Suppressor macrophage (primary cell): ENCODE results near the gene HS1BP3.

ENCODE experiments used
- DNase-seq, 4 experiments: peaks; one replicate each; pipeline ENCODE4 v3.0.0-alpha.2; 2020 to 2022

The HS1BP3 gene

DNA sequence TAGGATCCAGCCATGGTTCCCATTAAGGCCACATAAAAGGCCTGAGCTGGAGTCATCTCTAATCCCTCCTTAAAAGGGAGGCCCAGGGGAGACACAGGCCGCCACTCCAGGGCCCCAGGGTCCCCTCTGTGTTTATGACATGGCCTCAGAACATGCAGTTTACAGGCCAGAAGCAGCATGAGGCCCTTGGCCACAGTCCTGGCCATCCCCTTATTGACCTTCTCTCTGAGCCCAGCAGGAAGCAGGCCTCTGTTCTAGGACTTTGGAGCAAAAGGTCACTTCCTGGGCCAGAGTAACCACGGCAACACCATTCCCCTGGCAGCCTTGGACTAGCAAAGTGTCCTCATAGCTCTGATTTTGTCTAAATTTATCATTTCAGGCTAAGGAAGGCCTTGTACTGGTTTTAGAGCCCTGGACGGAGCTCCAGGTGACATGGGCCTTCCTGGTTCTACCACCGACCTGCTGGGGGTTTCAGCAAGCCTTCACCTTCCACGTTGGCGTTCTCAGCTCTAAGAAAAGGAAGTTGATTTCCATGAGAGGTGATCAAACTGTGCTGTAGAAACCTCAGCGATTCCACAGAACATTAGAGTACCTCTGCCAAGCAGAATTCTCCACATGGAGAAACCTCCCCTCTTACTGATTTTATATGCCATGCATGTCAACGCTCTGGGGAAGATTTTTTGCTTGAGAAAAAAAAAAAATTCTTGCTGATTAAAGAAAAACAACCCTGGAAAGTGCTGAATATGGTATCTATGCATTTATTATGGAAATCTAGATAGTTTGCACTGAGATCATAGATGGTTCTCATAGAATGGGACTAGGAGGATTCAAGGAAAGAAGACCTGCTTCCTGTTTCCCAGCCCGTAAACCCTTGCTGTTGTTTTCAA, 53.7 kb downstream of the HS1BP3 start:
- DNase-seq = peak; percentile 45 to 80 (median 56)

DNA sequence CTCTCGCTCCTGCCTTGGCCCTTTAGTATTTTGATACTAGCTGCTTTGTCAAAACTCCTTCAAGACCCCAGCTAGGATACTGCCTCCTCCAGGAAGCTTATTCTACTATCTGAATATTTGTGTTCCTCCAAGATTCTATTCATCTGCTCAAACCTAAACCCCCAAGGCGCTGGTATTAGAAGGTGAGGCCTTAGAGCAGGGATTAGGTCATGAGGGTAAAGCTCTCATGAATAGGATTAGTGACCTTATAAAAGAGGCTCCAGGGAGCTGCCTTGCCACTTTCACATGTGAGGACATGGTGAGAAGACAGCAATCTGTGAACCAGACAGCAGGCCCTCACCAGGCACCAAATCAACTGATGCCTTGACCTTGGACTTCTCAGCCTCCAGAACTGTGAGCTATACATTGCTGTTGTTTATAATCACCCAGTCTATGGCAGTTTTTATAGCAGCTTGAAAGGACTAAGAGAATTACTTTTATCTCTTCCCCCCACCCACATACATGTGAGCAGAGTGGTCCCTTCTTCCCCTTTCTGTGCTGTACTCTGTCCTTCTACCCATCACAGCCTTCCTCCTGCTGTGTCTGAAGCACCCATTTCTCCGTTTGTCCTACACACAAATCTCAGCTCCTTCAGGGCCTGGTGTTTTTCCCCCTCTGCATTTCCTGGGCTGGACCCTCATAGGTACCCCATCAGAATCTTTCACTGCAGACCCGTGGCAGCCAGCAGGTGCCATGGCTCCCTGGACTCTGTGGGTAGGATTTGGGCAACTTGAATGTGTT, 54.5 kb downstream of the HS1BP3 start:
- peak in 1 of 4 experiments; percentile 36 for DNase-seq

DNA sequence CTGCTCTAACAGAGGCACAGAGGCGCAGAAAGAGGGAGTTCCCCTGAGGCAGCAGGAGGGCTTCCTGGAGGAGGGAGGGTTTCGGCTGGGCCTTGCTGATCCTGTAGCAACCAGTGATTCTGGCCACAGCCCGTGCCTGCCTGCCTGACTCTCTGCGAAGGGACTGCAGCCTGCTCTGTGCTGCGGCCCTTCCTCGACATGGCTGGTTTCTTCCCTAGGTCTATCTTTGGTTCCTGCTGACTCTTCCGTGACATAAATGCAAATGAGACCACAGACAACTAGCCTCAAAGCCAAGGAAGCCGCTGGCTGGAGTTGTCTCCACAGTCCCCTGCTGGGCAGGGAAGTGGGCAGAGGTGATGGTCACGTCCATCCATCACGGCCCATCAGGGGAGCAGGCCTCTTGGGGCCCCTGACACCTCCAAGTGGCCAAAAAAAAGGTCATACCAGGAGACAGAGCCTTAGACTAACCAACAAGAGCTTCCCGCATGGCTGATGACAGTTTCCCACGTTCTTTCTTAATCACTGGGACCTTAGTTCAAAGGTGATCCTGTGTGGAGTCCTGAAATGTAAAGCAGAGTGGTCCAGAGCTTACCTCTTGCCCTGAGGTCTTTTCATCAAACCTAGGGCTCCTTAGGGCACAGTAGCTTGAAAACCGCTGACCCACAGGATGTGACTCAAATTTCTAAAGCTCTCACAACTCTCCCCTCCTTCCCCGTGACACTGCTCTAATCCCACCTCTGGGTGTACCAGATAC, 55.3 kb downstream of the HS1BP3 start:
- DNase-seq = peak; percentile 83 to 91 (median 86)

DNA sequence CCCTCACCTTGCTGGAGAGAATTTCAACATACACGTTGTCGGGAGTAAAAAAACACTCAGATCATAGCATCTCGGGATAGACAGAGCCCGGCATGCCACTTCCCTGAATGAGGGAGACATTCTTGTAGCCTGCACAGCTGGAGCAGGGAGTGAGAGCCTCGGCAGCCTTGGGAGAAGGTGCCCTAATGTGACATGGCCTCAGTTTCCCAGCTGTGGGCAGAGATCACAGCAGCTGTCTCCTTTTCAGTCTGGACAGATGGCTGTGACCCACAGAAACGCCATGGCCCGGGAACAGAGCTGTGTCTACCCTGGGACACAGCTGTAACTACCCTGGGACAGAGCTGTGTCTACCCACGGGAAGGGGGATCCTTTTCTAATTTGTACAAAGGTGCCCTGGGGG, 55.9 kb downstream of the HS1BP3 start:
- DNase-seq = no peak

DNA sequence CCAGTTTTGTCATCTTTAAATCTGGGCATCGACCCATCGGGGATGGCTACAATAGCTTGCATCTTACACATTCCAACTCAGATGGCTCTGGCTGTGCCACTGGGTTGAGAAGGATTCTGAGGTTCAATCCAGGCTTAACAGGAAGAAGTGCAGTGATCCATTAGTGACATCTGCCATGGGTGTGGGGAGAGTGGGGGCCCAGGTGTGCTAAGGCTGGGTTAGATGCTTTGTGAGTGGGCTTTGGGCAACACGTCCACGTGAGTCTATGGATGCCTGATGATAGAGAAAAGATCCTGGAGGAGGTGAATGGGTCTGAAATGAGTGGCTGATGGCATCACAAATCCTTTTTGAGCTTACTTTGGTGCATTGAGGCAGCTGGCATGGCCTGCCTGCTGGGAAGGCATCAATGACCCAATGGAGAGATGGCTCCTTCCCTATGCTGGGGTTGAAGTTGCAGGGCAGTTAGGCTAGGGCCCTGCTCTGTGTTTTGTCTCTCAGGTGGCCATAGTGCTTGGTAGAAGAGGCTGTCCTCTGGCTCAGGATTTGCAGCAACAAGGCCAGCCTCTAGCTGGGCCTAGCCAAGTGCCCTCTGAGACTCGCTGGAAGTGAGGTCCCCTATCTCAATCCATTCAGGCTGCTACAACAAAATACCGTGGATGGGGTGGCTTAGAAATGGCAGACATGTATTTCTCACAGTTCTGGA, 56.7 kb downstream of the HS1BP3 start:
- no peak for DNase-seq

DNA sequence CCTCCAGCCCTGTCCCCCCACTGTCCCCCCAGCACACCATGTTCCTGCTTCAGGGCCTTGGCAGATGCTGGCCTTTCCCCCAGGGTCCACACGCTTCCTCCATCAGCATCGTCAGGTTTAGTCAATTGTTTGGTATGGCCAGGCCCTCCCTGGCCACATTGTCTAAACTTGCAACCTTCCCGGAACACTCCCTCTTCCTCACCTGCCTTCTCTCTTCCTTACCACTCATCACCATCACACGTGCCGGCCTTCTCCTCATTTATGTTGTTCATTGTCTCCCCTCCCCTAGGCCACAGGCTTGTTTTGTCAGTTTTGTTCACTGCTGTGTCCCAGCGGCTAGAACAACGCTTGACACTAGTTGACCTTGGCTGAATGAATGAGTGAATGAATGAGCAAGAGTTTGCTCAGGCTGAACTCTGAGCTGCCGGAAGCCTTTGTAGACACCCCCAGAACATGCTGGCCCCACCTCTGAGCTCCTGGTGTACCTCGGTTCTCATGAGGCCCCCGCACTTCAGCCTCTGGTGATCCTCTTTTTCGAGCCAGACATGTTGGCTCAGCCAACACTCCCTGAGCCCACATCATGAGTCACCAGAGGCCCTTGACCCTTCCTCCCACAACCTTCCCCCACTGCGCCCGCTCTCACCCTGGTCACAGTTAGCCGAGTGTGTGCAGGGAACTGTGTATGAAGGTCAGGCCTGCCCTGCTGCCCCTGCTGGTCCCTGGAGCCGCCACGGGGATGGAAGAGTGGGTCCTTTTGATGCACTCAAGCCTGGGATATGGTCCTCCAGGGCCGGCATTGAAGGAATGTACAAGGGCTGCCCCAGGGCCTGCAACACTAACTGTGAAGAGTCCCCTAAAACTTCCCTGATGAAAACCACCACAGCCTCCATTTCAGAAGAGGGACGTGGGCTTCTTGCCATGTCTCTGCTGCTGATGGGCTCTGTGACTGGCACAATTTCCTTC, 57.5 kb downstream of the HS1BP3 start:
- peak; percentile 90 to 96 (median 93) for DNase-seq

DNA sequence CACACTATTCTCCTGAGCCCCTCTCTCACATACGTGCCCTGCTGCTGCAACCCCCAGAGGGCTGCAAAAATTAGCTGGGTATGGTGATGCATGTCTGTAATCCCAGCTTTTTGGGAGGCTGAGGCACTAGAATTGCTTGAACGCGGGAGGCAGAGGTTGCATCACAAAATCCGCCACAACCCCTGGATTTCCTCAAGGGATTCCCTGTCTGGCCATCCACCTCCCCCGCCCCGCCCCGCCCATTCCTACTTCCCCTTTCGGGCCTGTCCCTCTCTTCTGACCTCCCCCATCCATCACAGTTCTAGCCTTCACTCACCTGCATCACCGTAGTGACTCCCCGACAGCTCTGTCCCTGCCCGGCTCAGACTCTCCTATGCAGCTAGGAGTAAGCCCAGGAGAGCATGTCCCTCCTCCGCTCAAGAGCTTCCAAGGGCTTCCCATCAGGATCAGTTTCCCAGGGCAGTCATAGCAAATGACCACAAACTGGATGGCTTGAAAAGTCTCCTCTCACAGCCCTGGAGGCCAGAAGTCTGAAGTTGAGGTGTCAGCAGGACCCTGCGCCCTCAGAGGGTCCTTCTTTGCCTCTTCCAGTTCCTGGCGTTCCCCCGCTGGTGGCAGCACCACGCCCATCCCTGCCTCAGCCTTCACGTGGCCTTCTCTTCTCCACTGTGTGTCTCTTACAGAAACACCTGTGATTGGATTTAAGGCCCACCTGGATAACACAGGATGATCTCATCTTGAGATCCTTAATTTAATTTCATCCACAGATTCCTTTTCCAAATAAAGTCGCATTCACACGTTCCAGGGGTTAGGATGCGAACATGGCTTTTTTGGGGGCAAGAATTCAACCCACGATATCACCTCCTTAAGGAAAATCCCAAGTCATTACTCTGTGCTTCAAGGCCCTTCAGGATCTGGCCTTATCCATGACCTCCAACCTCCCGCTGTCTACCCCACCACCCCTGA, 58.5 kb downstream of the HS1BP3 start:
- DNase-seq = peak; percentile 61 to 78 (median 74)

DNA sequence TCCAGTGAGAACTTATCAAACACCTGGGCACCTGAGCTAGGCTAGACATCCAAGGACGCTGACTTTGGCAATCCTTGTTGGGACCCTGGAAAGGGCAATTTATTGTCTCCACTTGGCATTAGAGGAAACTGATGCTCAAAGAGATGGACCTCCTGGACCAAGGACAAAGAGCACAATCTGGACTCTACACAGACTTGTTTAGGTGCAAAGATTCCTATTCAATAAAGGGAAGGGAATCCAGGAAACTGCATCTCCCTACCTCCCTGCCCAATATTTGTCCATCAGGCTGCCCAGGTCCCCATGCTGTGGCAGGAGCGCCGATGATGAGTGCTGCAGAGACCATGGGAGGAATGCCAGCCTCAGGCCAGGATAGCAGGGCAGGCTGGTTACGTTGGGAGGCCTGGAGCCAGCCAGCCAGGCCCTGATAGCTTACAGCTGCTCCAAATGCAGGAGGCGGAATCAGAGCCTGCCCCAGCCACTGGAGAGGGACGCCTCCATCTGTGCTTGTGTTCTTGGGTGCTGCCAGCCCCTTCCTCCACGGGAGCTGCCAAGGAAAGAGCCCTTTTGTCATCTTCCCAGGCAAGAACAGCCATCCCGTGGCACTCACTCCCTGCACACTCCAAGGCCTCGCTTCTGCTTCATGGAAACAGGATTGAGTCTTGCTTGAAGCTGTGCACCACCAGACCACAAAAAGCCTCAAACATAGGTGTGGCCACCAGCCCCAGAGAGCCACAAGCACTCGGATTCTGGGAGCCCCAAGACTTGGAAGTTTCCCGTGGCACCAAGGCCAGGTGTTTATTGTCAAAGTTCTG, 60.0 kb downstream of the HS1BP3 start:
- no peak for DNase-seq

DNA sequence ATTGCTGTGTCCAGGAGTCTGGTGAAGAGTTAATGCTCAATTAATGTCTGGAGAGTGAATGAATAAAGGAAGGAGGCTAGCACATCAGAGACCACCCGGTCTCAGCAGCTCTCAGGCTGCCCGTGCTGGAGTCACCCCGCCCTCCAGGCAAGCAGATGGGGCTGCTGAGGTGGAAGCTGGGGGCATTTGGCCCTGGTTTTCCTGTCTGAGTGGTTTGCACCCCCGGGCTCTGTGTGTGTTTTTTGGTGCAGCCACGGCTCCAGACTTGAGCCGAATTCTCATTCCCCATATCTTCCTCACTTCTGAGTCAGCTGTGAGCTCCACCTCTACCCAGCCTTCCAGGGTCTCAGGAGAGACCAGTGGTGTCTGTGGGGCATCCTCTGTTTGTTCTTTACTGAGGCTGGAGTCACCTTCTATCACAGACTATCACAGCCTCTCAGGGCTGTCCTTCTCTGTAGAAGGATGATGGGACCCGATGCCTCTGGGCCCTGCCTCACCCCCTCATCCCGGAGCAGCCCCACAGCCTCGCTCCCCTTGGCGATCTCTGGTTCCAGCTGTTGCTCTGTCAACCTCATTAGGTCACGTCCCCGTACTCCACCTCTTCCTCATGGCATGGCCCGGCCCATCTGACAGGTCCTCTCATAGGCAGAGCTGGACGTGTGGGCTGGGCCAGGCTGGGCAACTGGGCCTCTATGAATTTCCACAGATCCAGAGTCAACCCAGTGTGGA, 60.8 kb downstream of the HS1BP3 start:
- no peak for DNase-seq

DNA sequence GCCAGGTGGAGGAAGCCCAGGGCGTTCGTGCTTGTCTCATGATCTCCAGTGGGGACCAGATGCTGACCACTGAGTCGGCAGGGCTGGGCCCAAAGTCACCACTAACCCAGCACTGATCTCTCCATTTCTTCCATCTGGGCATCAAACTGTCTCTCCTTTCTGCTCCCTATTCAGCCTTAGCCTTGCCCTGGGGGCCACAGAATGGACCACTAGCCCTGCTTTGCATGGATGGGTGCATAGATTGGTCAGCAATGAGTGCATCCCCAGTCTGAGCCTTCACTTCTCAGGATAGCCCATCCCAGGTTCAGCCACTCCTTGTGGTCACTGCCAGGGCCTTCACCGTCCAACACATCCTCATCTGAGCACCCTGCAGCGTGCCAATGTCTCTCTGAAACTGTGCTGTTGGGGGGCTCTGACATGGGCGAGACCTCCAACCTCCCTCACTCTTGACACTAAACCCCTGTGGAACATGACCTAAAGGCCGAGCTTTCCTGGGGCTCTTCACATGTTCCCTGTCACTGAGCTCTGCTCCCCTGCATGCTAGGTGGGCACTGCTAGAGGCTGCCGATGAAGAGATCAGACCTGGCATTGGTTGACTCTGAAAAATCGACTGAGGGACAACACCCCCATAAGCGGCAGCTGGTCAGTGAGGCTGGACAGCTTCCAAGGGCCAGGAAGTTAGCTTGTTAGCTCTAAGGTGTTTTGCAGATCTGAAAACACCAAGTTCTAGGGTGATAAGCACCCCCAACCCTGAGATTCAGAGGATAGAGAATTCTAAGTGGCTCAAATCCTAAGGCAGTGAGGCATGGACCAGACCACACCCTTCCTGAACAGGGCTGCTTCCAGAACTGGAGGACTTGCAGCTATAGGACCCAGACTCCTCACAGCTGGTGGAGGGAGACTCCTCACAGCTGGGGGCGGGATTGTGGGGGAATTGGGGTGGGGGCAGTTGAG, 61.7 kb downstream of the HS1BP3 start:
- DNase-seq = no peak

DNA sequence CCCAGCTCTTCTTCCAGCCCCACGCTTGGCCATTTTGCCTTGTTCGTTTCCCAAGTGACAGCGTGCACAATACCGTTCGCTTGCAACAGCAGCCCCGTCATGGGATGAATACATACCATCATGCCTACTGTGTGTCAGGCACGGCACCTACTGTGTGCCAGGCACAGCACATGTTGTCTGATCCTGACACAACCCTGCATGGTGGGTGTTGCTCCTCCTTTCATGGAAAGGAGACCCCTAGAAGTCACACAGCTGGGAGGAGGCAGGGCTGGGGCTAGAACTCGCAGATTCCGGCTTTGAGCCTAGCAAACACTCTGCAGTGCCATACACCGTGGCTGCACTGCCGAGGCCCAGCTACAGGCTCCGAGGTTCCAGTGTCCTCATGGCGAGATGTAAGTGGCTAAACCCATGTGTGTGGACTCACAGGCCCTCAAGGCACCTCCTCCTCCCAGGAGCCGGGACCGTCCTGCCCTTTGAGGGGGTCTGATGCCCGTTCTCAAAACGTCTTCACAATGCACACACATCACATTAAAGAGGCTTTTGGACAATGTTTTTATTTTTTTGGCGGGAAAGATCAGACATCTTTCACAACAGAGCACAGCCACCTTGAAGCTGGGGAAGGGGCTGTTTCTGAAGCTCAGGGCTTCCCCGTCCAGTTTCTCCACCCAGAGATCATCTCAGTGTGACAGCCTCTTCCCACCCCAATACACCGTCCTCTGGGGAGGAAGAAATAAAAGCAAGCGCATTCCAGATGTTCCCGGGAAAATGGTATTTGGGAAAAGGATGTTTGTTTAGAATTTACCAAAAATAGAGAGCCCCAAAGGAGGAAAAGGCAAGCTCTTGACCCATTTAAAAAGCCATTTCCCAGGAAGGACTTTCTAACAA, 64.9 kb downstream of the HS1BP3 start:
- no peak for DNase-seq

DNA sequence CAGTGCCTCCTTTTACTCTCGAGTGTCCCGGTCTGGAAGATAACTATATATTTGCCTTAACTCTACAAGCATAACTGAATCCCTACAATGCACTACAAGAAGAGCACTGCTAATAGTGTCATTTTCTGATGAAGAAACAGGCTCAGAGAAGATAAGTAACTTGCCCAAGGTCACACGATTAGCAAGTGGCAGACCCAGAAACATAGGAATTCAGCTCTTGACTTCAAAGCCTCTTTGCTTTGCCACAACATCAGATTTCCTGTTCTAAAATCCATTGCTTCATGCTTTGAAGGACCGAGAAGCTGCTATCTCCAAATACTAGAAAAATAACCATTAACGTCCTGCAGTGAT, 65.6 kb downstream of the HS1BP3 start:
- DNase-seq = no peak

DNA sequence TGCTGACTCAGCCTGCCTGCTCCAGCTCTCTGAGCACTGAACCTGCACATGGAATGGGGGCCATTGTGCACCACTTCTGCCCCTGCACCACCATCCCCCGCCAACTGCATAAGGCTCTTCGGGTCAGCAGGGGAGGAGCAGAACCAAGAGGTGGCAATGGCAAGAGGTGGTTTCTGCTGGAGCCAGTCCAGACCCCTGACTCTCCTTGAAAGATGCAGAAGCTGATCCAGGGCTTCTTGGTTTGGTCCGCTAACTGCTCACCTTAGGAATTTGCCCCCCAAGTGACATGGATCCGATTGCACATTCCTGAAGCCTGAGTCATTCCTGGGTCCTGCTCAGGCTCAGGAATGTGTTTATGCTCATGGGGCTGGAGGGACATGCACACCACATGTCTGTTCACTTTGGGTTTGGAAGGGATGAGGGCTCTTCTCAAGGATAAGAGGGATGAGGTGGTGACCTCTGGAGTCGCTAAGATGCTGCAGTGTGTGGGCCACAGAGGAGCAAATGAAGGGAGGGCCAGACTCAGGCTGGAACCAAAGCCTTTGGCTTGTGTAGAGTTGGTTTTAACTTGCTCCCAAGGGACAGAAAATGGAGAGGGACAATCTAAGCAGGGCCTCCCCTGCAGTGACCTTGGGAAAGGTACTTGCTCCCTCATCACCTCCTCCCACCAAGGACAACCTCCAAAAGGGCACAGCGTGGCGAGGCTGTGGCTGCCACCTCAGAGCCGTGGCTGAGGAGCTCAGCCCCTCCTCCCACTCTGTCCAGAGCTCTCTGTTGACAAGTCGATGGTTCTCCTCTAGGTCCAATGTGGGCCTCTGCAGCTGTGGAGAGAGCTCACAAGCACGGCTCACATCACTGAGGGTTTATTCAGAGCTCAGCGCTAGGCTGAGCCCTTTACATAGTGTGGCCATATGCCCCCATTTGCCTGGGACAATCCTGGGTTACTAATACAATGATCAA, 66.2 kb downstream of the HS1BP3 start:
- no peak for DNase-seq

DNA sequence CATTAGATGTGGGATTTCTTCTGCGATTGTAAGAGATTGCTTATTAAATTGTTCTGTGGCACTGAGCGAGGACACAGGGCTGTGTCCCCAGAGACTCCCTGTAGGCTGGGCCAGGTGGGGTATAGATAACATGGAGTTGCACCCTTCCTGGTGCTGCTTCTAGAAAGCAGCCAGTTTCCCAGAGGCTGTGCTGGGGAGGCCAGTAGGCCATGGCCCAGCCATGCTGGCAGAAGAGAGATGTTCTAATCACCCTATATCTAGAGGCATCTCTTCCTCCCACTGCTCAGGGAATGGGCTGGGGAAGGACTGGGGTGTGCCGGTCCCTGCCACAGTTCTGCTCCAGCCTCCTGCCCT, 66.9 kb downstream of the HS1BP3 start:
- DNase-seq = no peak

DNA sequence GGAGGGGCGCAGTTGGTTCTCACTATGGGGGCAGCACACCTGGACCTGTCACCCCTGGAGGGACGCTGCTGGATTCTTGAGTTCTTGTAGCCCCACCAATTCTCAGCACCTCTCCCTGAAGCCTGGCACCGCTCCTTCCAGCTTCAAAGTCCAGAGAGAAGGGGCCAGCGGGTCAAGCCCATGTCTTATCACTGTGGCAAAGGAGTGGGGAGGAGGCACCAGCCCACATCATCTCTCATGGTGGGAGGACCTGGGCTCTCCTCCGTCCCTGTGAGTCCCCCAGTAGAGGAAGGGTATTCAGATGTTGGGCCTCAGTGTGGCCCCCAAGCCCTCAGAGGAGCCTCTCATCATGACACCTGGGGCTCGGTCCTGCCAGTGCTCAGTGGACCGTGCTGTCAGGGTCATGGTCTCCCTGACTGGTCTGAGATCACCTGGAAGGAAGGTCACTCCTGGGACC, 67.4 kb downstream of the HS1BP3 start:
- no peak for DNase-seq
